Measurements from ENCODE around the gene METTL16.
A peak's percentile ranks its signal among the peaks of the same experiment; 100 is the strongest.
"Not testable (repeated sequence)": the region's sequence is repeated elsewhere in the genome, so short reads cannot be mapped to it uniquely, and the experiment has no call there.

Gene METTL16

DNA sequence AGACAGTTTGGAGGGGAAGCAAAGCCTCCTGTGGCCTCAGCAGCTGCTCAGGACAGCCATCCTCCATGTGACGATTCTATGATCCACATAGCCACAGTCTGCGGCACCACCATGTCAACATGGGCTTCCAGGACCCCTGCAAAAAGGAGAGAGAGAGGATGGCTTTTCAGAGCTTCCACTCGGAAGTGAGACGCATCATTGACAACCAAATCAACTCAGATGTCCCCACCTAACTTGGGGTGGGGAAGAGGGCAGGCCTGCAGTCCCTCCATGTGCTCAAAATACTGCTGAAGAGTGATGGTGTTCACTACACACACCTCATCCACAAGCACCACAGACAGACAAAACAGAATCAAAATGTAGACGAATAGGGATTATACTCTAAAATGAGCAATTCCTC, 5.9 kb upstream of the METTL16 start:
- no peak for DNase-seq (ENCODE audit: low read depth)
- no peak overlapping the region for H3K4me3 ChIP-seq (ENCODE audit: control insufficient read depth, low read depth, low read length)
- TF ChIP-seq, protein P1, sequence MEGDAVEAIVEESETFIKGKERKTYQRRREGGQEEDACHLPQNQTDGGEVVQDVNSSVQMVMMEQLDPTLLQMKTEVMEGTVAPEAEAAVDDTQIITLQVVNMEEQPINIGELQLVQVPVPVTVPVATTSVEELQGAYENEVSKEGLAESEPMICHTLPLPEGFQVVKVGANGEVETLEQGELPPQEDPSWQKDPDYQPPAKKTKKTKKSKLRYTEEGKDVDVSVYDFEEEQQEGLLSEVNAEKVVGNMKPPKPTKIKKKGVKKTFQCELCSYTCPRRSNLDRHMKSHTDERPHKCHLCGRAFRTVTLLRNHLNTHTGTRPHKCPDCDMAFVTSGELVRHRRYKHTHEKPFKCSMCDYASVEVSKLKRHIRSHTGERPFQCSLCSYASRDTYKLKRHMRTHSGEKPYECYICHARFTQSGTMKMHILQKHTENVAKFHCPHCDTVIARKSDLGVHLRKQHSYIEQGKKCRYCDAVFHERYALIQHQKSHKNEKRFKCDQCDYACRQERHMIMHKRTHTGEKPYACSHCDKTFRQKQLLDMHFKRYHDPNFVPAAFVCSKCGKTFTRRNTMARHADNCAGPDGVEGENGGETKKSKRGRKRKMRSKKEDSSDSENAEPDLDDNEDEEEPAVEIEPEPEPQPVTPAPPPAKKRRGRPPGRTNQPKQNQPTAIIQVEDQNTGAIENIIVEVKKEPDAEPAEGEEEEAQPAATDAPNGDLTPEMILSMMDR (conservative IDR thresholded peaks at IDR 0.05; ENCODE audit: control insufficient read depth, insufficient read depth, low read depth, low read length): no peak

DNA sequence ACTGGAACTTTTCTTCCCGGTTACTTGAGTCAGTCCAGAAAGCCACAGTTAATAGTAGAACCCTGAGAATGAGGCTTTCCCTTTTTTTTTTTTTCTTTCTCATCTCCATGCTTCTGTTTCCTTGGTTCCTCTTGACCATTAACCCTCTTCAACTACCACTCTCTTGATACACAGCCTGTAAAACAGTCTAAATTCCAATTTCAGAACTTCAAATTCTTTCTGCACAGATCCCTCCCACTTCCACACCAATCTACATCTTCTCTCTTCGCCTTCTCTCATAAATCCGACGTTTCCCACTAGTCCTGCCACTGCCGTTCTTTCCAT, 588 bp downstream of the METTL16 start:
- TF ChIP-seq, protein P1 (conservative IDR thresholded peaks at IDR 0.05; ENCODE audit: control insufficient read depth, insufficient read depth, low read depth, low read length): no peak
- peak overlapping the region; percentile 81 for H3K4me3 ChIP-seq (ENCODE audit: control insufficient read depth, low read depth, low read length)
- DNase-seq (ENCODE audit: low read depth): no peak

DNA sequence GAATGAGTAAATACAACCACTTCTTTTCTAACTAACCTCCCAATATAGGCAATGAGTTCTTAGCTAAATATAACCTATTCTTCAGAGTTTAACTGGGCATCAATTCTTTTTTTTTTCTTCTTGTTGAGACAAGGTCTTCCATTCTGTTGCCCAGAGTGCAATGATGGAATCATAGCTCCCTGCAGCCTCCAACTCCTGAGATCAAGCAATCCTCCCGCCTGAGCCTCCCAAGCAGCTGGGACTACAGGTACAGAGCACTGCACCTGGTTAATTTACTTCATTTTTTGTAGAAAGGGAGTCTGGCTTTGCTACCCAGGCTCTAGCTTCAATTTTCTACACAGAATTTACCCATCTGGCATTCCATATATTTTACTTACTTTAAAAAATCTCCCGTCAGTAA, 1.1 kb downstream of the METTL16 start:
- TF ChIP-seq, protein P1 (conservative IDR thresholded peaks at IDR 0.05; ENCODE audit: control insufficient read depth, insufficient read depth, low read depth, low read length): no peak
- peak overlapping the region; percentile 81 for H3K4me3 ChIP-seq (ENCODE audit: control insufficient read depth, low read depth, low read length)
- DNase-seq (ENCODE audit: low read depth): no peak

DNA sequence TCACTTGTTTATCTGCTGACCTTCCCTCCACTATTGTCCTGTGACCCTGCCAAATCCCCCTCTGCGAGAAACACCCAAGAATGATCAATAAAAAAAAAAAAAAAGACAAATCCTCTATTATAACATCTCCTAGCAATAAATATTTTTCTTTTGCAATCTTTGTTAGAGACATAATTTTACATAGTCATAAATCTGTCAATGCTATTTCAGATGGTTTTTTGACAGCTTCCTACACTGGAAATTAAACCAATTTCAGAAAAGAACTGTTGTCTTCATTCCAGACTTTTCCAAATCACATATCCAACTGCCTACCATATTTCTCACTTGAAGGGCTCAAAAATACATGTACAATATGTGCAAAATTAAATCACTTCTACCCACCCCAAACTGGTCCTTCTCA, 3.7 kb downstream of the METTL16 start:
- H3K4me3 ChIP-seq (ENCODE audit: control insufficient read depth, low read depth, low read length): no peak overlapping the region
- TF ChIP-seq, protein P1 (conservative IDR thresholded peaks at IDR 0.05; ENCODE audit: control insufficient read depth, insufficient read depth, low read depth, low read length): no peak
- DNase-seq (ENCODE audit: low read depth): no peak

DNA sequence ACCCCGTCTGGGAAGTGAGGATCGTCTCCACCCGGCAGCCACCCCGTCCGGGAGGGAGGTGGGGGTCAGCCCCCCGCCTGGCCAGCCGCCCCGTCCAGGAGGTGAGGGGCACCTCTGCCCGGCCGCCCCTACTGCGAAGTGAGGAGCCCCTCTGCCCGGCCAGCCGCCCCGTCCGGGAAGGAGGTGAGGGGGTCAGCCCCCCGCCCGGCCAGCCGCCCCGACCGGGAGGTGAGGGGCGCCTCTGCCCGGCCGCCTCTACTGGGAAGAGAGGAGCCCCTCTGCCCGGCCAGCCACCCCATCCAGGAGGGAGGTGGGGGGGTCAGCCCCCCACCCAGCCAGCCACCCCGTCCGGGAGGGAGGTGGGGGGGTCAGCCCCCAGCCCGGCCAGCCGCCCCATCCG, 4.7 kb downstream of the METTL16 start:
- not testable (repeated sequence) for H3K4me3 ChIP-seq (ENCODE audit: control insufficient read depth, low read depth, low read length); DNase-seq (ENCODE audit: low read depth)

DNA sequence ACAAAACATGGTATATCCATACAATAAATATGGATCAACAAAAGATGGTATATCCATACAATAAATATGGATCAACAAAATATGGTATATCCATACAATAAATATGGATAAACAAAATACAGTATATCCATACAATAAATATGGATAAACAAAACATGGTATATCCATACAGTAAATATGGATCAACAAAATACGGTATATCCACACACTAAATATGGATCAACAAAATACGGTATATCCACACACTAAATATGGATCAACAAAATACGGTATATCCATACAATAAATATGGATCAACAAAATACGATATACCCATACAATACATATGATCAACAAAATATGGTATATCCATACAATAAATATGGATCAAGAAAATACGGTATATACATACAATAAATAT, 8.1 kb downstream of the METTL16 start:
- no peak overlapping the region for H3K4me3 ChIP-seq (ENCODE audit: control insufficient read depth, low read depth, low read length)
- DNase-seq (ENCODE audit: low read depth): no peak
- TF ChIP-seq, protein P1 (conservative IDR thresholded peaks at IDR 0.05; ENCODE audit: control insufficient read depth, insufficient read depth, low read depth, low read length): no peak

DNA sequence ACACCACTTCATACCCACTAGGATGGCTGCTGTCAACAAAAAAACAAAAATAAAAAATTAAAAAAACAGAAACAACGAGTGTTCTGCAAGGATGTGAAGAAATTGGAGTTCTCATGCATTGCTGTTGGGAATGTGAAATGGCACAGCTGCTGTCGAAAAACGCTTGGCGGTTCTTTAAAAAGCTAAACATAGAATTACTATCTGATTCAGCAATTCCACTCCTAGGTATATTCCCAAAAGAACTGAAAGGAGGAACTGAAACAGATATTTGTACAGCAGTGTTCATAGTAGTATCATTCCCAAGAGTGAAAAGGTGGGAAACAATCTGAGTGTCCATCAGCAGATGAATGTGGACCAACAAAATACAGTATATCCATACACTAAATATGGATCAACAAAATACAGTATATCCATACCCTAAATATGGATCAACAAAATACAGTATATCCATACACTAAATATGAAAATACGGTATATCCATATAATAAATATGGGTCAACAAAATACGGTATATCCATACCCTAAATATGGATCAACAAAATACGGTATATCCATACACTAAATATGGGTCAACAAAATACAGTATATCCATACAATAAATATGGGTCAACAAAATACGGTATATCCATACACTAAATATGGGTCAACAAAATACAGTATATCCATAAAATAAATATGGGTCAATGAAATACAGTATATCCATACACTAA, 8.7 kb downstream of the METTL16 start:
- no peak for DNase-seq (ENCODE audit: low read depth)
- TF ChIP-seq, protein P1 (conservative IDR thresholded peaks at IDR 0.05; ENCODE audit: control insufficient read depth, insufficient read depth, low read depth, low read length): no peak
- H3K4me3 ChIP-seq (ENCODE audit: control insufficient read depth, low read depth, low read length): no peak overlapping the region
